Measurements from ENCODE around the gene GRPEL1.
"Not testable (repeated sequence)": the region's sequence is repeated elsewhere in the genome, so short reads cannot be mapped to it uniquely, and the experiment has no call there.

- TF ChIP-seq CTCF (conservative IDR thresholded peaks at IDR 0.05; ENCODE audit: low read depth, low read length); EZH2 (IDR thresholded peaks at IDR 0.05; ENCODE audit: low read length, unreplicated experiment); EZH2phosphoT487 (IDR thresholded peaks at IDR 0.05; ENCODE audit: borderline replicate concordance, low read length): not testable (repeated sequence)
Measured at GRCh38 chr4:7102516-7102909, 34.6 kb upstream of the GRPEL1 start.
